Stomach (tissue), 4 donors: ENCODE results near the gene ZBTB18.

Source experiments
- EP300 ChIP-seq: sonication (generic); formaldehyde crosslinking; IDR thresholded peaks from one replicate; pipeline ENCODE4 v1.6.1; 2017; ENCODE audit warnings: antibody characterized with exemption
- POLR2A ChIP-seq, 4 donors: fragments of 450-650 bp; IDR thresholded peaks; one replicate each; pipeline ENCODE4 v1.6.1; 2016; ENCODE audit warnings: antibody characterized with exemption in 4 of 4, control low read depth in 2 of 4, mild to moderate bottlenecking in 1 of 4, moderate library complexity in 1 of 4
- POLR2AphosphoS5 ChIP-seq, 3 donors: sonication (generic); formaldehyde crosslinking; IDR thresholded peaks; one replicate each; pipeline ENCODE4 v1.6.1; 2016; ENCODE audit warnings: antibody characterized with exemption in 3 of 3
- TF ChIP-seq, protein P1 (sequence below), 7 experiments: fragments of 450-650 bp in 4 of 7; fragments of 200-600 bp in 3 of 7; sonication (generic) in 3 of 7; IDR thresholded peaks; one replicate each; pipeline ENCODE4 v1.5.1; 2016 to 2019; ENCODE audit warnings: antibody characterized with exemption in 7 of 7, control low read depth in 2 of 7, mild to moderate bottlenecking in 1 of 7

DNA sequence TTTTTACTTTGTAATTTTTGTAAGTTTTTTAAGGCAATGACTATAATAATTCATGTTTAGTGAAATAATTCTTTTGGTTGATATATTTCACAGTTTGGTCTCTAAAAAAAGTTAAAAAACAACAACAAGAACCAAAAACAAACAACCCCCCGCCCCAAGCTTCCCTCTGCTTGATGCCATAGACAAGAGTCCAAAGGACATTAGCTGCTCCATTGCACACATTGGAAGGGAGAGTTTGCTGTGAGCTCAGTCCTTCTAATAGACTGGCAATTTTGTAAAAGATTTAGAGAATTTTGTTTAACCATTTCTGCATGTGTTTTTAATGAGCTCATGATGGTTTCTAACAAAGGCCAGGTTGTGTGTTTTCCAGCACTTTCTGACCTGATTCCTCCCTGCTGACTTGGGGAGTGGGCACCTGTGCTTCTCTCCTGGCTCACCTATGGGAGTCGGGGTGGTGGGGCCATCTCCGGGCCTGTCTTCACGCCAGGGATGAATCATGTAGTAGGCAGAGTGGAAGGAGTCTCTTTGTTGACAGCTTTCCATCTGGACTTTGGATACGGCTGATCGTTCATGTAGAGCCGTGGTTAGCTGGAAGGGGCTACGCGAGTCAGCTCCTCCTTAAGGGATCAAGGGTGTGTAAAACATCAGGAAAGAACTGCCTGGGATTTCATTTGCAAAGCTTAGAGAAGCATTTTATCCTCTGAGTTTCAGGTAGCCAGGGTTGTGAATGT is 14.1 kb downstream of the ZBTB18 start:
- TF ChIP-seq POLR2A (IDR thresholded peaks at IDR 0.05) (no peak), POLR2AphosphoS5 (IDR thresholded peaks at IDR 0.05) (no peak), EP300 (no peak)
- TF ChIP-seq, protein P1, sequence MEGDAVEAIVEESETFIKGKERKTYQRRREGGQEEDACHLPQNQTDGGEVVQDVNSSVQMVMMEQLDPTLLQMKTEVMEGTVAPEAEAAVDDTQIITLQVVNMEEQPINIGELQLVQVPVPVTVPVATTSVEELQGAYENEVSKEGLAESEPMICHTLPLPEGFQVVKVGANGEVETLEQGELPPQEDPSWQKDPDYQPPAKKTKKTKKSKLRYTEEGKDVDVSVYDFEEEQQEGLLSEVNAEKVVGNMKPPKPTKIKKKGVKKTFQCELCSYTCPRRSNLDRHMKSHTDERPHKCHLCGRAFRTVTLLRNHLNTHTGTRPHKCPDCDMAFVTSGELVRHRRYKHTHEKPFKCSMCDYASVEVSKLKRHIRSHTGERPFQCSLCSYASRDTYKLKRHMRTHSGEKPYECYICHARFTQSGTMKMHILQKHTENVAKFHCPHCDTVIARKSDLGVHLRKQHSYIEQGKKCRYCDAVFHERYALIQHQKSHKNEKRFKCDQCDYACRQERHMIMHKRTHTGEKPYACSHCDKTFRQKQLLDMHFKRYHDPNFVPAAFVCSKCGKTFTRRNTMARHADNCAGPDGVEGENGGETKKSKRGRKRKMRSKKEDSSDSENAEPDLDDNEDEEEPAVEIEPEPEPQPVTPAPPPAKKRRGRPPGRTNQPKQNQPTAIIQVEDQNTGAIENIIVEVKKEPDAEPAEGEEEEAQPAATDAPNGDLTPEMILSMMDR (IDR thresholded peaks at IDR 0.05), result no peak
